ENCODE measurements around the gene SLC6A19. TPM values are rescaled to one million over a fixed set of nuclear protein-coding genes. Genes with fewer than 3 reads are reported as not detected.

The SLC6A19 gene
- total and polyA plus RNA-seq, 2 of the 4 experiments (the other 2 are of a cell fraction), result not detected

DNA sequence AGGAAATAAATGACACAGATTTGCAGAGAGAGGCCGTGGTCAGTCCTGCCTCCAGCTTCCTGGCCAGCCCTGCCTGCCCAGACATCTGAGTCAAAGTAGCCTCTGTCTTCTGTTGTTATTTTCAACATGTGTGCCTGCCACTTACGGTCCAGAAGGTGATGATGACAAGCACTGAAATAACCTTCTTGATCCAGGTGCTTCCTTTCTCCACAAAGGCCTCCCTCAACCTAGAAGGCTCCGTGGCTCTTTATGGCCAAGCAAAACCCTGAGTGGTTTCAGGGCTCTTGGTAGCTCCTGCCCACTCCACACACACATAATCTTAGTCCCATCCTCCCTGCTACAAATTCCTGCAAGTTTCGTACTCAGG lies 34.1 kb upstream of the SLC6A19 start:
- Histone ChIP-seq H3K36me3 (ENCODE audit: control insufficient read depth, insufficient read depth, low read length) (no peaks in the 10 kb centered on the region), H3K18ac (ENCODE audit: low read depth, low read length) (no peak overlapping the region), H2BK5ac (ENCODE audit: low read depth, low read length, poor library complexity, severe bottlenecking) (no peak overlapping the region), H3K4ac (ENCODE audit: low read depth, low read length) (no peak overlapping the region), H3K79me1 (ENCODE audit: low read depth in 1 of 2, low read length in 2 of 2) (no peaks in the 10 kb centered on the region), H2BK15ac (ENCODE audit: low read depth, low read length) (no peak overlapping the region), H2AFZ (replicated peaks; ENCODE audit: low read length, poor library complexity) (peak overlapping the region; percentile 84), H4K8ac (ENCODE audit: low read depth in 2 of 2, low read length in 2 of 2) (no peak overlapping the region), H3K4me2 (ENCODE audit: low read depth, low read length) (no peak overlapping the region), H3K23ac (ENCODE audit: low read depth, low read length) (no peak overlapping the region), H4K91ac (ENCODE audit: insufficient read depth, low read depth, low read length) (no peak overlapping the region), H3K9ac (ENCODE audit: low read depth, low read length) (no peak overlapping the region), H3K14ac (replicated peaks; ENCODE audit: low read depth, low read length) (no peak overlapping the region), H3K56ac (ENCODE audit: extremely low read depth, insufficient read depth, low read length) (no peak overlapping the region), H3K4me3 (ENCODE audit: insufficient read depth, low read depth, low read length) (no peak overlapping the region), H3K4me1 (ENCODE audit: control insufficient read depth, insufficient read depth, low read length) (peaks cover 2% of the 10 kb centered on the region; the same call in 1 of the 2 replicates), H4K5ac (ENCODE audit: low read depth, low read length) (no peak overlapping the region), H3K9me3 (ENCODE audit: control insufficient read depth, insufficient read depth, low read length) (no peaks in the 10 kb centered on the region), H4K20me1 (ENCODE audit: insufficient read depth, low read length) (0 out of 2 replicates have a peak, but pooled peaks cover 4% of the 10 kb centered on the region), H3K9me1 (ENCODE audit: insufficient read depth, low read length) (no peaks in the 10 kb centered on the region), H3K27ac (ENCODE audit: insufficient read depth, low read length) (no peak overlapping the region), H2AK9ac (replicated peaks; ENCODE audit: low read depth, low read length, poor library complexity) (no peak overlapping the region), H3K27me3 (ENCODE audit: control insufficient read depth, insufficient read depth, low read length) (peaks cover 17% of the 10 kb centered on the region; the same call in 1 of the 2 replicates), H2BK20ac (ENCODE audit: low read depth, low read length) (no peak overlapping the region), H2AK5ac (ENCODE audit: low read depth, low read length) (no peak overlapping the region), H2BK120ac (ENCODE audit: low read depth, low read length) (no peak overlapping the region)
- no peak for ATAC-seq (ENCODE audit: low read depth)
- POLR2A ChIA-PET (ENCODE audit: unreplicated experiment), result no interaction called here
- CTCF ChIA-PET, result interaction anchor here (0.8 to 1.7 kb wide), 9 partner anchors 231 to 478 kb away, joined by 3 to 17 read pairs (median 7); no protein-coding TSS in a partner anchor
- WGBS, 2 experiments (ENCODE audit: extremely low coverage in 2 of 2, insufficient read length in 1 of 2), result 44% methylated on average over 1 of the region's 4 CpGs; no CpG with 5 or more reads in 1 of the 2 experiments
- TF ChIP-seq, protein P1, sequence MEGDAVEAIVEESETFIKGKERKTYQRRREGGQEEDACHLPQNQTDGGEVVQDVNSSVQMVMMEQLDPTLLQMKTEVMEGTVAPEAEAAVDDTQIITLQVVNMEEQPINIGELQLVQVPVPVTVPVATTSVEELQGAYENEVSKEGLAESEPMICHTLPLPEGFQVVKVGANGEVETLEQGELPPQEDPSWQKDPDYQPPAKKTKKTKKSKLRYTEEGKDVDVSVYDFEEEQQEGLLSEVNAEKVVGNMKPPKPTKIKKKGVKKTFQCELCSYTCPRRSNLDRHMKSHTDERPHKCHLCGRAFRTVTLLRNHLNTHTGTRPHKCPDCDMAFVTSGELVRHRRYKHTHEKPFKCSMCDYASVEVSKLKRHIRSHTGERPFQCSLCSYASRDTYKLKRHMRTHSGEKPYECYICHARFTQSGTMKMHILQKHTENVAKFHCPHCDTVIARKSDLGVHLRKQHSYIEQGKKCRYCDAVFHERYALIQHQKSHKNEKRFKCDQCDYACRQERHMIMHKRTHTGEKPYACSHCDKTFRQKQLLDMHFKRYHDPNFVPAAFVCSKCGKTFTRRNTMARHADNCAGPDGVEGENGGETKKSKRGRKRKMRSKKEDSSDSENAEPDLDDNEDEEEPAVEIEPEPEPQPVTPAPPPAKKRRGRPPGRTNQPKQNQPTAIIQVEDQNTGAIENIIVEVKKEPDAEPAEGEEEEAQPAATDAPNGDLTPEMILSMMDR (conservative IDR thresholded peaks at IDR 0.05; ENCODE audit: low read depth, low read length), result no peak
- no peak for TF ChIP-seq RFX5 (IDR thresholded peaks at IDR 0.05; ENCODE audit: low read depth, low read length)
- no peak for TF ChIP-seq FOS (IDR thresholded peaks at IDR 0.05; ENCODE audit: low read depth, low read length)
- TF ChIP-seq, protein P2, sequence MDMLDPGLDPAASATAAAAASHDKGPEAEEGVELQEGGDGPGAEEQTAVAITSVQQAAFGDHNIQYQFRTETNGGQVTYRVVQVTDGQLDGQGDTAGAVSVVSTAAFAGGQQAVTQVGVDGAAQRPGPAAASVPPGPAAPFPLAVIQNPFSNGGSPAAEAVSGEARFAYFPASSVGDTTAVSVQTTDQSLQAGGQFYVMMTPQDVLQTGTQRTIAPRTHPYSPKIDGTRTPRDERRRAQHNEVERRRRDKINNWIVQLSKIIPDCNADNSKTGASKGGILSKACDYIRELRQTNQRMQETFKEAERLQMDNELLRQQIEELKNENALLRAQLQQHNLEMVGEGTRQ (IDR thresholded peaks at IDR 0.05; ENCODE audit: low read depth, low read length), result no peak
- TF ChIP-seq NFE2L2 (IDR thresholded peaks at IDR 0.05; ENCODE audit: low read depth, low read length), result no peak
- TF ChIP-seq, protein P3, sequence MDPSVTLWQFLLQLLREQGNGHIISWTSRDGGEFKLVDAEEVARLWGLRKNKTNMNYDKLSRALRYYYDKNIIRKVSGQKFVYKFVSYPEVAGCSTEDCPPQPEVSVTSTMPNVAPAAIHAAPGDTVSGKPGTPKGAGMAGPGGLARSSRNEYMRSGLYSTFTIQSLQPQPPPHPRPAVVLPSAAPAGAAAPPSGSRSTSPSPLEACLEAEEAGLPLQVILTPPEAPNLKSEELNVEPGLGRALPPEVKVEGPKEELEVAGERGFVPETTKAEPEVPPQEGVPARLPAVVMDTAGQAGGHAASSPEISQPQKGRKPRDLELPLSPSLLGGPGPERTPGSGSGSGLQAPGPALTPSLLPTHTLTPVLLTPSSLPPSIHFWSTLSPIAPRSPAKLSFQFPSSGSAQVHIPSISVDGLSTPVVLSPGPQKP (IDR thresholded peaks at IDR 0.05; ENCODE audit: borderline replicate concordance, low read depth, low read length), result no peak
- no peak for TF ChIP-seq RAD21 (IDR thresholded peaks at IDR 0.05; ENCODE audit: low read length)
- no peak for TF ChIP-seq CEBPB (IDR thresholded peaks at IDR 0.05; ENCODE audit: low read depth, low read length)
- no peak for TF ChIP-seq SMC3 (IDR thresholded peaks at IDR 0.05; ENCODE audit: low read depth, low read length)
- no peak for TF ChIP-seq BHLHE40 (IDR thresholded peaks at IDR 0.05; ENCODE audit: low read depth, low read length)
- no peak for TF ChIP-seq CHD1 (IDR thresholded peaks at IDR 0.05; ENCODE audit: low read depth, low read length)
- no peak for TF ChIP-seq RCOR1 (IDR thresholded peaks at IDR 0.05; ENCODE audit: insufficient replicate concordance, low read length)
- no peak for TF ChIP-seq MAZ (IDR thresholded peaks at IDR 0.05; ENCODE audit: borderline replicate concordance, low read depth, low read length)
- TF ChIP-seq MAFK (IDR thresholded peaks at IDR 0.05; ENCODE audit: low read depth, low read length), result no peak
- no peak for TF ChIP-seq MXI1 (IDR thresholded peaks at IDR 0.05; ENCODE audit: borderline replicate concordance, low read depth, low read length)
- TF ChIP-seq POLR2A (IDR thresholded peaks at IDR 0.05; ENCODE audit: low read depth, low read length), result no peak
- intact Hi-C loops (cut with micrococcal nuclease), result loop anchor here (1.0 kb wide), 1 partner anchor 244 kb away; no protein-coding TSS in a partner anchor
- in situ Hi-C loops (cut with MboI; ENCODE audit: low sequenced_read_pairs), result loop anchor here (5.0 kb wide), 1 partner anchor 475 kb away; no protein-coding TSS in a partner anchor
- dilution Hi-C loops (cut with HindIII; ENCODE audit: low sequenced_read_pairs, unreplicated experiment), result no loop called here
- DNase-seq, result no peak
- no TSS peak for BruUV-seq (replicated peaks)

Data from IMR-90 (cell line).